Spleen (tissue), 11 donors: Measurements from ENCODE around the gene TUG1. TPM values are rescaled to one million over a fixed set of nuclear protein-coding genes. Genes with fewer than 3 reads are reported as not detected.

Source experiments
- DNase-seq: peaks from one replicate; pipeline ENCODE4 v3.0.0-alpha.2; 2020
- H3K27ac ChIP-seq, 8 donors: fragments of 200-600 bp; sonication (generic) in 7 of 8; 1 replicate in 4 of 8; 2 replicates in 4 of 8; pipeline versions ENCODE4 v1.5.0 to v1.8.0; 2016 to 2021; ENCODE audit warnings: inconsistent platforms in 4 of 8, mild to moderate bottlenecking in 4 of 8, moderate library complexity in 1 of 8
- H3K27me3 ChIP-seq, 7 donors: fragments of 200-600 bp; sonication (generic) in 6 of 7; replicated peaks in 1 of 7; 1 replicate in 4 of 7; 2 replicates in 3 of 7; pipeline versions ENCODE4 v1.5.0 to v1.8.0; 2016 to 2021; ENCODE audit warnings: inconsistent platforms in 3 of 7, mild to moderate bottlenecking in 1 of 7
- H3K36me3 ChIP-seq, 6 donors: fragments of 200-600 bp; sonication (generic) in 5 of 6; 1 replicate in 4 of 6; 2 replicates in 2 of 6; pipeline versions ENCODE4 v1.5.0 to v1.8.0; 2016 to 2021; ENCODE audit warnings: inconsistent platforms in 2 of 6
- H3K4me1 ChIP-seq, 6 donors: fragments of 200-600 bp; sonication (generic) in 5 of 6; 1 replicate in 3 of 6; 2 replicates in 3 of 6; pipeline versions ENCODE4 v1.5.0 to v1.8.0; 2016 to 2021; ENCODE audit warnings: inconsistent platforms in 3 of 6
- H3K4me3 ChIP-seq, 8 donors: fragments of 200-600 bp; sonication (generic) in 7 of 8; 1 replicate in 4 of 8; 2 replicates in 4 of 8; pipeline versions ENCODE4 v1.5.0 to v1.8.0; 2016 to 2021; ENCODE audit warnings: inconsistent platforms in 4 of 8, mild to moderate bottlenecking in 4 of 8, moderate library complexity in 2 of 8
- H3K9me3 ChIP-seq, 8 donors: fragments of 200-600 bp; sonication (generic) in 7 of 8; 1 replicate in 4 of 8; 2 replicates in 4 of 8; pipeline versions ENCODE4 v1.5.0 to v1.8.0; 2016 to 2021; ENCODE audit warnings: inconsistent platforms in 4 of 8
- POLR2A ChIP-seq, 3 donors: fragments of 450-650 bp; IDR thresholded peaks; one replicate each; pipeline ENCODE4 v1.5.1; 2017; ENCODE audit warnings: antibody characterized with exemption in 3 of 3, mild to moderate bottlenecking in 1 of 3
- POLR2AphosphoS5 ChIP-seq, 3 donors: sonication (generic); formaldehyde crosslinking; IDR thresholded peaks; one replicate each; pipeline ENCODE4 v1.5.1; 2017; ENCODE audit warnings: antibody characterized with exemption in 3 of 3
- WGBS, 5 donors: extraction: QIAGEN DNeasy Blood & Tissue Kit in 3 of 5; methylation state at CpG; one replicate each; pipeline versions ENCODE4 v1.1.5 to v1.1.7; 2013 to 2018; 5-methylcytosine and 5-hydroxymethylcytosine counted together
- intact Hi-C: fragments of 100-400 bp; cut with DNase I; formaldehyde crosslinking; loops from one replicate; pipeline ENCODE4 v1.15.0; 2023; ENCODE audit warnings: low total_unique reads
- polyA plus RNA-seq, 3 donors: library from polyadenylated mRNA; stranded (reverse); fragments of 200-250 nt; gene quantifications; one replicate each; pipeline ENCODE4 v1.2.1, GENCODE V29; 2013
- total RNA-seq, 7 donors: library from RNA; depleted of rRNA in 3 of 7; stranded (reverse); fragments of >200 nt in 3 of 7; fragmentation: NEBNext Ultra II Directional in 4 of 7; extraction: Animal tissue kit (Norgen Biotek cat#: 25700) in 4 of 7; gene quantifications; one replicate each; pipeline versions ENCODE4 v1.1.0 to v1.2.1, GENCODE V29; 2016 to 2021
- TF ChIP-seq, protein P1 (sequence below), 11 experiments: fragments of 200-600 bp in 7 of 11; fragments of 450-650 bp in 4 of 11; sonication (generic) in 4 of 11; IDR thresholded peaks in 8 of 11; conservative IDR thresholded peaks in 3 of 11; 1 replicate in 7 of 11; 2 replicates in 4 of 11; pipeline versions ENCODE4 v1.4.0 to v1.8.0; 2016 to 2021; ENCODE audit warnings: antibody characterized with exemption in 11 of 11, inconsistent platforms in 4 of 11, mild to moderate bottlenecking in 1 of 11
- donor health status: healthy with polysubstance abuse.
- donor health status: DM: no; HTN: no; CAD: no; lungs with moderate emphysema.
- donor health status: DM: no; HTN: no; CAD: no.
- donor health status: Bipolar disorder and iron deficiency.
- donor health status: healthy.
- donor health status: DM: no; HTN: no; CAD: no.
- donor health status: DM: yes; HTN: yes; CAD: no.

TUG1 gene
- total and polyA plus RNA-seq, 10 donors = 23.3 to 127 (median 85.0) TPM

DNA sequence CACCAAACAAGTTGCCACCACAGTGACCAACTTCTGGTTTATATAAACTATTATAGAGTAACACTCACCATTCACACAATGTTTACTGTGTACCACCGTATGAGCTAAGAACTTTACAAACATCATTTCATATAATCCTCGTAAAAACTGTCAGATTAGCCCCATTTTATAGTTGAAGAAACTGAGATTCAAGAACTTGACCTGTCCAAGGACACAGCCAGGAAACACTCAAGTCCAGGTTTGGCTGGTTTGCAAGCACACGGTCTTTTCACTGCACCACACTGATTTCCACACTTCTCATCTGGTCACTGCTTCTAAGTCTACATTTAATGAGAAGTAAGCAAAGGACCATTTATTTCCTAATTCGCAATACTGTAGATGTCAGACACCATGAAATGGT lies 4.2 kb upstream of the TUG1 start:
- Histone ChIP-seq H3K9me3 (peaks cover 0 to 19% (median 5%) of the 10 kb centered on the region in 8 donors), H3K4me3 (no peak overlapping the region), H3K27ac (no peak overlapping the region), H3K36me3 (no peaks in the 10 kb centered on the region), H3K4me1 (peaks cover 0 to 44% (median 24%) of the 10 kb centered on the region in 6 donors), H3K27me3 (no peaks in the 10 kb centered on the region)
- WGBS, 5 donors = 83 to 91% (median 87%) methylated on average over 4 of the region's 4 CpGs
- no peak for DNase-seq
- no peak for TF ChIP-seq POLR2AphosphoS5 (IDR thresholded peaks at IDR 0.05)
- TF ChIP-seq POLR2A (IDR thresholded peaks at IDR 0.05) = no peak
- TF ChIP-seq, protein P1, sequence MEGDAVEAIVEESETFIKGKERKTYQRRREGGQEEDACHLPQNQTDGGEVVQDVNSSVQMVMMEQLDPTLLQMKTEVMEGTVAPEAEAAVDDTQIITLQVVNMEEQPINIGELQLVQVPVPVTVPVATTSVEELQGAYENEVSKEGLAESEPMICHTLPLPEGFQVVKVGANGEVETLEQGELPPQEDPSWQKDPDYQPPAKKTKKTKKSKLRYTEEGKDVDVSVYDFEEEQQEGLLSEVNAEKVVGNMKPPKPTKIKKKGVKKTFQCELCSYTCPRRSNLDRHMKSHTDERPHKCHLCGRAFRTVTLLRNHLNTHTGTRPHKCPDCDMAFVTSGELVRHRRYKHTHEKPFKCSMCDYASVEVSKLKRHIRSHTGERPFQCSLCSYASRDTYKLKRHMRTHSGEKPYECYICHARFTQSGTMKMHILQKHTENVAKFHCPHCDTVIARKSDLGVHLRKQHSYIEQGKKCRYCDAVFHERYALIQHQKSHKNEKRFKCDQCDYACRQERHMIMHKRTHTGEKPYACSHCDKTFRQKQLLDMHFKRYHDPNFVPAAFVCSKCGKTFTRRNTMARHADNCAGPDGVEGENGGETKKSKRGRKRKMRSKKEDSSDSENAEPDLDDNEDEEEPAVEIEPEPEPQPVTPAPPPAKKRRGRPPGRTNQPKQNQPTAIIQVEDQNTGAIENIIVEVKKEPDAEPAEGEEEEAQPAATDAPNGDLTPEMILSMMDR (IDR thresholded peaks at IDR 0.05 in 8 of 11, conservative IDR thresholded peaks at IDR 0.05 in 3 of 11) = no peak
- intact Hi-C loops = loop anchor here (5.0 kb wide), 1 partner anchor 117 kb away; the partner anchor contains the start of gene SMTN

DNA sequence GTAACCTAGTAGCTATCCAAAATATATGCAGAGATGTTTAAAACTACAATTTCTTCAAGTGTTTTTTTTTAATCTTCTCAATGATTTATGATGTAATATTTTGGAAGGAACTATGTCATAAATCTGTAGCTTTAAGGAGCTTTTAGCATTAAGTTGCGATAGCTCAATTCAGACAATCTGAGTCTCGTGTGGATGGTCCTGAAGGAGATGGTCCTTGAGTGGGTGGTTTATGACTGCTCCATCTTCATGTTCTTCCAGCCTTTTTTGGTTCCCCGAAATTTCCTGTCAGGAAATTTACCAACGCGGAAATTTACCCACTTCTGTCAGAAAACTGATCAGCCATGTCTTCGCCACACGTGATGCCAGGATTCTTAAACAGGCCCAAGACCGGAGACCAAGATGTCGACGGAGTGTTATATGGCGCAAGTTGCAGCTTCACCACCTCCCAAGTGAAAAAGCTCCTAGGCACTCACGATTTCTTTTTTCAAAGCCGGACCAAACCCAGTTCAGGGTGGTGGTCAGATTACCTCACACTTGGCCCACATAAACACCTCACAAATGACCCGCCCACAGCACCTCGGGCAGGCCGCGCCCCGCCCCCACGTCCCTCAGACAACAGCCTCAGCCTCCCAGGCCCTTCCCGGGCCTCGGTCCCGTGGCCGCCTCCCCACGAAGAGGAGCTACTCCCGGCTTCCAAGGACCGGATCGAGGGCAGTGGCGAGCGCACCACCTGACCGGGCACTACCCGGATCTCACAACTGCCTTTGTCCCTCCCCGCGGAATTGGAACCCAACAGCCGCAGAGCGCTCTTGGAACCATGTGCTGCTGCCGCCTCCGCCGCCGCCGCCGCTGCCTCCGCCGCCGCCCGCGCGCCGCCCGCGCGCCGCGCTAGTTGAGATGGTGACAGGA lies 796 bp upstream of the TUG1 start, which contains the start of gene MORC2:
MORC2 (minus strand) TSS at position 760 of the 909 bp plus-strand sequence. CDS start 885 bp downstream, outside the sequence.
- TF ChIP-seq POLR2AphosphoS5 (IDR thresholded peaks at IDR 0.05) (no peak), POLR2A (IDR thresholded peaks at IDR 0.05) (no peak)
- TF ChIP-seq, protein P1 (IDR thresholded peaks at IDR 0.05 in 8 of 11, conservative IDR thresholded peaks at IDR 0.05 in 3 of 11) = no peak
- Histone ChIP-seq H3K9me3 (peaks cover 0 to 51% (median 34%) of the 10 kb centered on the region in 8 donors), H3K27ac (peak within 1 kb of the TSS; percentile 93 to 98 (median 98)), H3K36me3 (peaks cover 2 to 30% (median 22%) of the 10 kb centered on the region in 6 donors), H3K27me3 (no peaks in the 10 kb centered on the region), H3K4me3 (peak within 1 kb of the TSS; percentile 74 to 91 (median 84)), H3K4me1 (peaks cover 18 to 76% (median 45%) of the 10 kb centered on the region in 6 donors)
- no peak for DNase-seq
- intact Hi-C loops = loop anchor here (5.0 kb wide), 1 partner anchor 114 kb away; the partner anchor contains the start of gene SMTN
- 20 to 34% (median 22%) methylated on average over 30 to 53 of the region's 53 CpGs for WGBS, 5 donors

DNA sequence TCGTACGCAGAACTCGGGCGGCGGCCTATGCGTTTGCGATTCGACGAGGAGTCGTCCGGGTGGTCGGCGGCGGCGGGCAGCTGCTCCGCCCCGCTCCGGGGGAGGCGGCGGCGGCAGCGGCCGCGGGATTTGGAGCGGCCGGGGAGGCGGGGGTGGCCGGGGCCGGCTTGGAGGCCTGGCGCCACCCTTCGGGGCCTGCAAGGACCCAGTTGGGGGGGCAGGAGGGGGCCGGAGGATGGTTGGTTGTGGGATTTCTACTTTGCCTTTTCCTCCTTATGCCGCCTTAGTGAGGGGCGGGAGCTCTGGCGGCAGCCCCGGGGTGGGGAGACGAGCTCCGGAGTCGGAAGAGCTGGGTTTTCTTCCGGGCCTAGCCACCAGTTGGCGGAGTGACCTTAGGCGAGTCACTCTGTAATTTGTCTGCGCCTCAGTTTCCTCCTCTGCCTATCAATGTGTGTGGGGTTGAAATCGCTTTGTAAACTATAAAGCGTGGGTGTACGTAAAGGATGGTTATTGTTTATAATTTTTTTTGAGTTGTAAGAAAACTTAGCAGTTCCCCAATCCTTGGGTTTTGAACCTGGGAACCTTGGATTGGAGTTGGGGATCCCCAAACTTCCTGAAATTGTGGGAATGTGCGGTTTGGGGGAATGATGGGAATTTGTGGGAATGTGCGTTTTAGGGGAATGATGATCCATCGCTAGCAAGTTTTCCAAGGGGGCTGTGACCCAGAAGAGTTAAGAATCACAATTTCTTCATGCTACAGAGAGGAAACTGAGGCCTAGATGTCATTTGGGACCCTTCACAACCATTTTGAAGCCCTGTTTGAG lies 679 bp downstream of the TUG1 start:
- H3K27me3 ChIP-seq = no peaks in the 10 kb centered on the region
- intact Hi-C loops = loop anchor here (5.0 kb wide), 1 partner anchor 113 kb away; the partner anchor contains the start of gene SMTN
- H3K27ac ChIP-seq = peak overlapping the region; percentile 93 to 98 (median 98)
- H3K4me3 ChIP-seq = peak overlapping the region; percentile 74 to 91 (median 84)
- H3K9me3 ChIP-seq = peaks cover 0 to 65% (median 49%) of the 10 kb centered on the region in 8 donors
- TF ChIP-seq, protein P1 (IDR thresholded peaks at IDR 0.05 in 8 of 11, conservative IDR thresholded peaks at IDR 0.05 in 3 of 11) = peak in 1 of 11 experiments; percentile 9
- no peak for TF ChIP-seq POLR2A (IDR thresholded peaks at IDR 0.05)
- TF ChIP-seq POLR2AphosphoS5 (IDR thresholded peaks at IDR 0.05) = no peak
- H3K36me3 ChIP-seq = peaks cover 2 to 45% (median 32%) of the 10 kb centered on the region in 6 donors
- WGBS, 5 donors = 4 to 8% (median 4%) methylated on average over 30 to 49 of the region's 49 CpGs
- peaks cover 18 to 69% (median 45%) of the 10 kb centered on the region in 6 donors for H3K4me1 ChIP-seq
- DNase-seq = no peak
